Parathyroid adenoma (tissue), 2 donors: ENCODE data around the gene AQP6.

Experiments
- H2AFZ ChIP-seq: fragments of 300-600 bp; sonication (generic); one replicate; pipeline ENCODE4 v1.7.0; 2017; ENCODE audit warnings: antibody characterized with exemption, mild to moderate bottlenecking
- H3K27ac ChIP-seq: fragments of 300-600 bp; sonication (generic); one replicate; pipeline ENCODE4 v1.7.0; 2017
- H3K27me3 ChIP-seq: fragments of 300-600 bp; sonication (generic); one replicate; pipeline ENCODE4 v1.7.0; 2017; ENCODE audit warnings: low read length; ENCODE audit not compliant: control insufficient read depth, insufficient read depth
- H3K36me3 ChIP-seq: fragments of 300-600 bp; sonication (generic); one replicate; pipeline ENCODE4 v1.7.0; 2017; ENCODE audit warnings: low read length; ENCODE audit not compliant: control insufficient read depth, insufficient read depth
- H3K4me1 ChIP-seq: fragments of 300-600 bp; sonication (generic); one replicate; pipeline ENCODE4 v1.7.0; 2017; ENCODE audit warnings: control low read depth
- H3K4me2 ChIP-seq: fragments of 300-600 bp; sonication (generic); one replicate; pipeline ENCODE4 v1.7.0; 2017; ENCODE audit warnings: low read length
- H3K4me3 ChIP-seq: fragments of 300-600 bp; sonication (generic); one replicate; pipeline ENCODE4 v1.7.0; 2017; ENCODE audit warnings: low read depth, low read length
- H3K79me2 ChIP-seq: fragments of 300-600 bp; sonication (generic); one replicate; pipeline ENCODE4 v1.7.0; 2017; ENCODE audit warnings: control low read depth
- H3K9ac ChIP-seq: fragments of 300-600 bp; sonication (generic); one replicate; pipeline ENCODE4 v1.7.0; 2017; ENCODE audit warnings: mild to moderate bottlenecking
- H3K9me3 ChIP-seq: fragments of 300-600 bp; sonication (generic); one replicate; pipeline ENCODE4 v1.7.0; 2017; ENCODE audit warnings: low read length; ENCODE audit not compliant: control insufficient read depth
- TF ChIP-seq, protein P1 (sequence below): fragments of 300-600 bp; sonication (generic); IDR thresholded peaks from one replicate; pipeline ENCODE4 v1.7.0; 2017; ENCODE audit warnings: antibody characterized with exemption, mild to moderate bottlenecking
- donor health status: primary hyperparathyroidism.

AQP6 gene

DNA sequence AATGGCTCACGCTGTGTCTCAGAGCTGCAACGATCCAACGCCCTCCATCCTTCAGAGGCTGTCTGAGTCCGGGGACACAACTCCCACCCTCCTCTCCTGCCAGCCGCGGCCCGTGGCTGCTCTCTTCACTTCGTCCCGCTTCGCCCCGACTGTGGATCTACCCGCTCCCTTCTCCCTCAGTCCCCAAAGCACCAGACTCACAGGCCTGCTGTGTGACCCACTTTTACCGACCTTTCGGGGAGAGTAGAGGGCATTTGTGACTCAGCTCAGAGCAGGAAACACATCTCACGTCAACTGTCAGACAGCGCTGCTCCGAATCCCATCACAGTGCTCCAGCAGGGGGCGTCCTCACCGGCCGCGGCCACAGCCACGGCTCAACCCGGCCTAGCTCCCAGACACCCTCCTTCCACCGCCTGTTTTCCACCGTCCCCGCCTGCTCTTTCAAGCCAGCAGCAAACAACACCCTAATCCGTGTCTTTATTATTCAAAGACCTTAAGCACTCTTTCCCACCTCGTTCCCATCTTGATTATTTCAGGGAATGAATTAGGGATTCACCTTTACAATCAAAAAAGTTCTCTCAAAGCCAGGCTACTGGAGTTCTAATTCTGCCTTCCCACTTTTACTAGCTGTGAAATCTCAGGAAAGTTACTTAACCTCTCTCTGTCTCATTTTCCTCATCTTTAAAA, 27.2 kb upstream of the AQP6 start:
- H3K9me3 ChIP-seq: no peaks in the 10 kb centered on the region
- TF ChIP-seq, protein P1, sequence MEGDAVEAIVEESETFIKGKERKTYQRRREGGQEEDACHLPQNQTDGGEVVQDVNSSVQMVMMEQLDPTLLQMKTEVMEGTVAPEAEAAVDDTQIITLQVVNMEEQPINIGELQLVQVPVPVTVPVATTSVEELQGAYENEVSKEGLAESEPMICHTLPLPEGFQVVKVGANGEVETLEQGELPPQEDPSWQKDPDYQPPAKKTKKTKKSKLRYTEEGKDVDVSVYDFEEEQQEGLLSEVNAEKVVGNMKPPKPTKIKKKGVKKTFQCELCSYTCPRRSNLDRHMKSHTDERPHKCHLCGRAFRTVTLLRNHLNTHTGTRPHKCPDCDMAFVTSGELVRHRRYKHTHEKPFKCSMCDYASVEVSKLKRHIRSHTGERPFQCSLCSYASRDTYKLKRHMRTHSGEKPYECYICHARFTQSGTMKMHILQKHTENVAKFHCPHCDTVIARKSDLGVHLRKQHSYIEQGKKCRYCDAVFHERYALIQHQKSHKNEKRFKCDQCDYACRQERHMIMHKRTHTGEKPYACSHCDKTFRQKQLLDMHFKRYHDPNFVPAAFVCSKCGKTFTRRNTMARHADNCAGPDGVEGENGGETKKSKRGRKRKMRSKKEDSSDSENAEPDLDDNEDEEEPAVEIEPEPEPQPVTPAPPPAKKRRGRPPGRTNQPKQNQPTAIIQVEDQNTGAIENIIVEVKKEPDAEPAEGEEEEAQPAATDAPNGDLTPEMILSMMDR: peak; percentile 83
- peak overlapping the region; percentile 42 for H3K27ac ChIP-seq
- peaks cover 41% of the 10 kb centered on the region for H3K4me1 ChIP-seq
- H3K4me2 ChIP-seq: peak overlapping the region; percentile 34
- H3K9ac ChIP-seq: no peak overlapping the region
- H3K27me3 ChIP-seq: no peaks in the 10 kb centered on the region
- H3K36me3 ChIP-seq: no peaks in the 10 kb centered on the region
- H3K79me2 ChIP-seq: no peaks in the 10 kb centered on the region
- peak overlapping the region; percentile 10 for H3K4me3 ChIP-seq
- H2AFZ ChIP-seq: peak overlapping the region; percentile 78

DNA sequence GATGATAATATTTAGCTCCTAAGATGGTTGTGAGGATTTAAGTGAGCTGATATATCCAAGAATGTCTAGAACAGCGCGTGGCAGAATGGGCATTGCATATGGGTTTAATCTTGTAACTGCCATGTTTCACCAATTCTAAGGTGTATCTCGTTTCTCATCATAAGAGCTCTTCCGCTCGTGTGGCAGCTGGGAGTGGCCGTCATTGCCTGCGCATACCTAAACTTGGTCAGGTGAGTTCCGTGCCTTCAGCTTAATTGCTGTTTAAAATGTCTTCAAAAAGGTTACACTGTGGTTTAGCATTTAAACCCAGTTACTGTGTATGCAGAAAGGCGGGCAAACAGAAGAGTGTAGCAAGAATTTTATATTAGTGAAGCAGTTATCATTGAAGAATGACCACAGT, 26.7 kb upstream of the AQP6 start:
- H3K4me2 ChIP-seq: peak overlapping the region; percentile 34
- TF ChIP-seq, protein P1: no peak
- no peaks in the 10 kb centered on the region for H3K79me2 ChIP-seq
- no peak overlapping the region for H3K4me3 ChIP-seq
- H3K27me3 ChIP-seq: no peaks in the 10 kb centered on the region
- no peak overlapping the region for H3K9ac ChIP-seq
- peaks cover 41% of the 10 kb centered on the region for H3K4me1 ChIP-seq
- H3K9me3 ChIP-seq: no peaks in the 10 kb centered on the region
- no peaks in the 10 kb centered on the region for H3K36me3 ChIP-seq
- H2AFZ ChIP-seq: peak overlapping the region; percentile 78
- H3K27ac ChIP-seq: peak overlapping the region; percentile 42

DNA sequence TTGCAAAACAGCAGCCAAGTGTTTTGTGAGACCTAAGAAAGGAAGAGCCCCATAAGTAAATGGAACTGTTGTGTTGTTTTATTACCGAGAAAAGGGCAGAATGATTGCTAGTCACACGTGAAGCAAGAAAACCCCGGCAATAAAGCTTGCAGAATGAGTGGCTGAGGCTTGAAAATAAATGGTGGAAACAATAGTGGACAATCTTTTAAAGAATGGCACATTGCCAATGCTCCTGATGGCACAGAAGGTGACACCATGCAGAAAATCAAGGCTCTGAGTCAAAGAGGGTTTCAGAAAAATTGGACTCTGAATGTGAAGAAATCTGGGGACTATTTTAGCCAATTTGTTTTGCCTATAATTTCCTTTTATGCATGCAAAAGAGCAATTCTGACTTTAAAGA, 26.2 kb upstream of the AQP6 start:
- H3K79me2 ChIP-seq: no peaks in the 10 kb centered on the region
- H3K4me3 ChIP-seq: no peak overlapping the region
- H3K4me1 ChIP-seq: peaks cover 41% of the 10 kb centered on the region
- TF ChIP-seq, protein P1: no peak
- no peak overlapping the region for H3K4me2 ChIP-seq
- no peak overlapping the region for H2AFZ ChIP-seq
- no peak overlapping the region for H3K9ac ChIP-seq
- H3K9me3 ChIP-seq: no peaks in the 10 kb centered on the region
- H3K27me3 ChIP-seq: no peaks in the 10 kb centered on the region
- no peak overlapping the region for H3K27ac ChIP-seq
- H3K36me3 ChIP-seq: no peaks in the 10 kb centered on the region

DNA sequence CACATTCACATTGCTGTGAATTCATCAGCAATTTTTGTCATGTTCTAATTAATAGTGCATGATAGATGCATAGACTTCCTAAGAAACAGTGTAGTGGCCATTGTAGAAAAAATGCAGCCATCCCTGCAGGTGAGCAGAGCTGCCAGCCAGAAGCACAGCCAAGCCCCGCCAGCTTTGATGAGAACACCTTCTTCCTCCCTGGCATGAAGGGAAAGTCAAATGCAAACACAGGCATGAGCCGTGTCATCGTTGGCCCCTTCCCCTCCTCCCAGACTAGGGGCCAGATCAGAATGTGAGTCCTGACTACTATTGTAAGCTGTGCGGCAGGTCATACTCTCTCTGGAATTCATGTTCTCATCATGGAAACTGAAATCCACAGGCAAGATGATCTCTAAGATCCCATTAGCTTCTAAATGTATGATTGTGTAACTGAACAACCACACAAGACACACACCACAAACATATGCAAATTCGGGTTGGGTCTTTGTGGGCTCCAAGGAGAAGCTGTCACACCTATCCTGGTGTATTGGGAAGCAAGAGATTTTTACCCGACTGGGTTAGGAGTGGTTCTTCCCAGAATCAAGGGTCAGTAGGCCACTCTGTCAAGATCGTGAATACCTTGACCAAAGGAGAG, 25.0 kb upstream of the AQP6 start:
- H3K9ac ChIP-seq: no peak overlapping the region
- no peaks in the 10 kb centered on the region for H3K27me3 ChIP-seq
- no peak overlapping the region for H2AFZ ChIP-seq
- TF ChIP-seq, protein P1: no peak
- H3K27ac ChIP-seq: no peak overlapping the region
- no peak overlapping the region for H3K4me2 ChIP-seq
- H3K36me3 ChIP-seq: no peaks in the 10 kb centered on the region
- no peaks in the 10 kb centered on the region for H3K9me3 ChIP-seq
- H3K4me1 ChIP-seq: peaks cover 32% of the 10 kb centered on the region
- H3K4me3 ChIP-seq: no peak overlapping the region
- no peaks in the 10 kb centered on the region for H3K79me2 ChIP-seq
